GM12878 (cell line): ENCODE results near the gene NOC4L. TPM values are rescaled to one million over a fixed set of nuclear protein-coding genes. Genes with fewer than 3 reads are reported as not detected.

Experiments
- ATAC-seq: fragments of 200-7000 bp; cut with Tn5 transposase; 3 replicates; pipeline ENCODE4 v1.9.1; 2020; ENCODE audit warnings: mild to moderate bottlenecking, moderate library complexity
- BruUV-seq: library from RNA; stranded (reverse); fragments of 400-500 nt; replicated peaks from 2 replicates; lab custom pipeline; 2021; lab: Mats Ljungman, UMichigan
- CTCF ChIA-PET: fragments of 300-600 bp; sonication (Branson Sonifier 250); formaldehyde crosslinking; extraction: SDS; loops from one replicate; lab custom pipeline; 2021; ENCODE audit warnings: inconsistent platforms; lab: Yijun Ruan, JAX
- POLR2A ChIA-PET: fragments of 350-600 bp; formaldehyde crosslinking; extraction: SDS; loops from one replicate; lab custom pipeline; 2021; ENCODE audit warnings: inconsistent platforms; lab: Charles Lee
- RAD21 ChIA-PET: fragments of 300-600 bp; sonication (Branson Sonifier 250); formaldehyde crosslinking; loops from one replicate; lab custom pipeline; 2023; ENCODE audit warnings: antibody characterized with exemption; ENCODE audit not compliant: unreplicated experiment; lab: Charles Lee
- SMC1A ChIA-PET: fragments of 300-600 bp; sonication (Branson Sonifier 250); formaldehyde crosslinking; loops from one replicate; lab custom pipeline; 2023; ENCODE audit not compliant: unreplicated experiment, uncharacterized antibody; lab: Charles Lee
- DNase-seq: peaks from one replicate; pipeline ENCODE4 v3.0.0-alpha.2; 2011; ENCODE audit warnings: low read depth, low spot score
- FAIRE-seq: peaks from 3 replicates; lab custom pipeline; 2011; peaks lifted over from hg19 to GRCh38; lab: Jason Lieb, UNC
- H2AFZ ChIP-seq: 2 replicates; pipeline ENCODE4 v1.6.0; 2011; ENCODE audit warnings: low read depth, low read length, control low read depth; ENCODE audit not compliant: control insufficient read depth
- H3K27ac ChIP-seq: 2 replicates; pipeline ENCODE4 v1.5.1; 2011; ENCODE audit warnings: control low read depth; ENCODE audit not compliant: control insufficient read depth, insufficient read depth
- H3K27me3 ChIP-seq, 2 experiments: replicated peaks in 1 of 2; 2 replicates each; pipeline versions ENCODE4 v1.6.0 to v1.6.1; 2011; ENCODE audit warnings: low read length in 1 of 2; ENCODE audit not compliant: control insufficient read depth in 2 of 2, insufficient read depth in 2 of 2
- H3K36me3 ChIP-seq, 2 experiments: 2 replicates each; pipeline ENCODE4 v1.5.1; 2011; ENCODE audit warnings: low read length in 1 of 2; ENCODE audit not compliant: control insufficient read depth in 2 of 2, insufficient read depth in 2 of 2
- H3K4me1 ChIP-seq: 2 replicates; pipeline ENCODE4 v1.6.1; 2011; ENCODE audit warnings: mild to moderate bottlenecking, low read length, moderate library complexity, mixed read lengths; ENCODE audit not compliant: control insufficient read depth, insufficient read depth
- H3K4me2 ChIP-seq: 2 replicates; pipeline ENCODE4 v1.6.0; 2011; ENCODE audit warnings: control low read depth; ENCODE audit not compliant: control insufficient read depth, insufficient read depth
- H3K4me3 ChIP-seq: fragments of 200-600 bp; sonication (generic); 2 replicates; pipeline ENCODE4 v1.5.1; 2016
- H3K79me2 ChIP-seq: 2 replicates; pipeline ENCODE4 v1.6.0; 2011; ENCODE audit warnings: low read length; ENCODE audit not compliant: control insufficient read depth, insufficient read depth
- H3K9ac ChIP-seq: 2 replicates; pipeline ENCODE4 v1.8.0; 2011; ENCODE audit warnings: low read length, control low read depth, mixed read lengths; ENCODE audit not compliant: control insufficient read depth, insufficient read depth
- H3K9me3 ChIP-seq: replicated peaks from 3 replicates; pipeline ENCODE4 v1.5.1; 2011; ENCODE audit warnings: mild to moderate bottlenecking, low read length; ENCODE audit not compliant: control insufficient read depth, insufficient read depth
- H4K20me1 ChIP-seq: 2 replicates; pipeline ENCODE4 v1.6.0; 2011; ENCODE audit not compliant: control insufficient read depth, insufficient read depth
- BHLHE40 ChIP-seq, 2 experiments: fragments of 450-650 bp in 1 of 2; IDR thresholded peaks; 2 replicates each; pipeline ENCODE4 v1.6.1; 2011 to 2017; ENCODE audit warnings: low read depth in 2 of 2, borderline replicate concordance in 1 of 2, improper control_type of control experiment in 1 of 2, low read length in 1 of 2, mild to moderate bottlenecking in 1 of 2
- BRCA1 ChIP-seq: IDR thresholded peaks from 2 replicates; pipeline ENCODE4 v1.6.1; 2011; ENCODE audit warnings: low read depth, low read length, improper control_type of control experiment
- CBX3 ChIP-seq: fragments of 200-600 bp; sonication (generic); IDR thresholded peaks from 2 replicates; pipeline ENCODE4 v1.6.1; 2016; ENCODE audit warnings: low read depth, borderline replicate concordance
- GABPA ChIP-seq: IDR thresholded peaks from 2 replicates; pipeline ENCODE4 v1.6.1; 2014; ENCODE audit warnings: antibody characterized with exemption, low read depth, mild to moderate bottlenecking, inconsistent platforms
- KAT2A ChIP-seq: conservative IDR thresholded peaks from 2 replicates; pipeline ENCODE4 v1.6.1; 2011; ENCODE audit warnings: low read depth, low read length; ENCODE audit not compliant: control insufficient read depth
- NFYA ChIP-seq: IDR thresholded peaks from 2 replicates; pipeline ENCODE4 v1.6.1; 2011; ENCODE audit warnings: low read depth, mild to moderate bottlenecking, low read length, improper control_type of control experiment, borderline replicate concordance
- SREBF1 ChIP-seq: IDR thresholded peaks from 2 replicates; pipeline ENCODE4 v1.6.1; 2012; ENCODE audit warnings: mild to moderate bottlenecking, low read length
- ZNF217 ChIP-seq: fragments of 450-650 bp; IDR thresholded peaks from 2 replicates; pipeline ENCODE4 v1.6.1; 2017; ENCODE audit warnings: antibody characterized with exemption, mild to moderate bottlenecking
- WGBS: methylation state at CpG from one replicate; pipeline ENCODE4 v1.1.6; 2016; ENCODE audit warnings: low lambda C conversion rate; ENCODE audit not compliant: insufficient replicate concordance, insufficient coverage; ENCODE audit errors: missing lambda C conversion rate; 5-methylcytosine and 5-hydroxymethylcytosine counted together
- in situ Hi-C: fragments of 300-500 bp; cut with MboI; formaldehyde crosslinking; loops from 9 replicates; pipeline ENCODE4 v1.14.3; 2018; ENCODE audit warnings: mixed read lengths
- intact Hi-C: fragments of 100-400 bp; cut with micrococcal nuclease; formaldehyde crosslinking; loops from one replicate; pipeline ENCODE4 v1.14.2; 2022; ENCODE audit not compliant: unreplicated experiment
- polyA plus RNA-seq, 11 experiments: library from polyadenylated mRNA; depleted of rRNA in 4 of 11; unstranded in 6 of 11; stranded (reverse) in 5 of 11; fragments of >200 nt; fragmentation: Nextera tagmentation in 4 of 11; fragmentation: Illumina TruSeq in 1 of 11; extraction: Ambion mirVana in 4 of 11; extraction: Trizol in 1 of 11; gene quantifications; 1 replicate in 1 of 11; 2 replicates in 10 of 11; pipeline versions ENCODE4 v1.2.1 to v1.2.3, GENCODE V29; 2011 to 2016; ENCODE audit warnings: inconsistent platforms in 2 of 11, missing spikeins in 2 of 11, low read depth in 1 of 11
- total RNA-seq, 4 experiments: library from RNA; depleted of rRNA in 3 of 4; stranded (reverse); fragments of >200 nt in 3 of 4; fragmentation: Illumina TruSeq in 1 of 4; extraction: Trizol in 1 of 4; gene quantifications; 2 replicates each; pipeline versions ENCODE4 v1.2.1 to v1.2.3, GENCODE V29; 2013 to 2021
- TF ChIP-seq, protein P1 (sequence below): fragments of 450-650 bp; IDR thresholded peaks from 2 replicates; pipeline ENCODE4 v1.6.1; 2017; ENCODE audit warnings: mild to moderate bottlenecking, moderate library complexity
- TF ChIP-seq, protein P2 (sequence below): fragments of 450-650 bp; formaldehyde crosslinking; IDR thresholded peaks from 2 replicates; pipeline ENCODE4 v1.4.0; 2020; ENCODE audit warnings: mild to moderate bottlenecking, moderate library complexity

NOC4L gene
- total and polyA plus RNA-seq, 10 of the 15 experiments (the other 5 are each of a cell fraction or from before 2014, with no cell fraction given): 0.72 to 68.2 (median 15.2) TPM

DNA sequence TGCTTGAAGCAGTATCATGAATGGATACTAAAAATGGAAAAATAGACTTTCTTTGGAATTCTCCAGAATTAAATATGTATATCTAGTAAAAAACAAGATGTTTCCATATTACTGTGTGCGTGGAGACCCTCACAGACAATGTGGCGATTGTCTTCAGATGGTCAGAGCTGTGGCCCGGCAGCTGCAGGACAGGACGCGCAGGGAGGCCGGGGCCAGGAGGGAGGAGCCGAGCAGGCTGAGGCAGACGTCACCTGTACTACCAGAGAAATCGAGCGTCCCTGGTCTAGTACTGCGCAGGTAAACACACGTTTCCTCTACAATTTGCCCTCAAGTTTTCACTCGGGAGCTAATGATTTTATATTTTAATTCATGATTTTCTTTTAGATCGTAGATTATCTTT lies 23.0 kb upstream of the NOC4L start:
- Histone ChIP-seq H3K27ac (no peak overlapping the region), H3K27me3 (no peaks in the 10 kb centered on the region), H3K79me2 (no peaks in the 10 kb centered on the region), H3K4me2 (no peak overlapping the region), H3K36me3 (peaks cover 0 to 3% of the 10 kb centered on the region in 2 experiments; a peak in 3 of 4 replicates), H3K4me1 (no peaks in the 10 kb centered on the region), H2AFZ (no peak overlapping the region), H3K9ac (no peak overlapping the region), H4K20me1 (no peaks in the 10 kb centered on the region), H3K9me3 (no peaks in the 10 kb centered on the region), H3K4me3 (no peak overlapping the region)
- DNase-seq (no peak), FAIRE-seq (no peak), ATAC-seq (no peak)
- no TSS peak for BruUV-seq
- ChIA-PET RAD21 (no interaction called here), CTCF (no interaction called here), POLR2A (no interaction called here), SMC1A (no interaction called here)
- intact Hi-C loops (no loop called here), in situ Hi-C loops (no loop called here)
- 98% methylated on average over 14 of the region's 14 CpGs for WGBS
- no peak for TF ChIP-seq ZNF217
- TF ChIP-seq CBX3: no peak
- no peak for TF ChIP-seq GABPA
- TF ChIP-seq, protein P1, sequence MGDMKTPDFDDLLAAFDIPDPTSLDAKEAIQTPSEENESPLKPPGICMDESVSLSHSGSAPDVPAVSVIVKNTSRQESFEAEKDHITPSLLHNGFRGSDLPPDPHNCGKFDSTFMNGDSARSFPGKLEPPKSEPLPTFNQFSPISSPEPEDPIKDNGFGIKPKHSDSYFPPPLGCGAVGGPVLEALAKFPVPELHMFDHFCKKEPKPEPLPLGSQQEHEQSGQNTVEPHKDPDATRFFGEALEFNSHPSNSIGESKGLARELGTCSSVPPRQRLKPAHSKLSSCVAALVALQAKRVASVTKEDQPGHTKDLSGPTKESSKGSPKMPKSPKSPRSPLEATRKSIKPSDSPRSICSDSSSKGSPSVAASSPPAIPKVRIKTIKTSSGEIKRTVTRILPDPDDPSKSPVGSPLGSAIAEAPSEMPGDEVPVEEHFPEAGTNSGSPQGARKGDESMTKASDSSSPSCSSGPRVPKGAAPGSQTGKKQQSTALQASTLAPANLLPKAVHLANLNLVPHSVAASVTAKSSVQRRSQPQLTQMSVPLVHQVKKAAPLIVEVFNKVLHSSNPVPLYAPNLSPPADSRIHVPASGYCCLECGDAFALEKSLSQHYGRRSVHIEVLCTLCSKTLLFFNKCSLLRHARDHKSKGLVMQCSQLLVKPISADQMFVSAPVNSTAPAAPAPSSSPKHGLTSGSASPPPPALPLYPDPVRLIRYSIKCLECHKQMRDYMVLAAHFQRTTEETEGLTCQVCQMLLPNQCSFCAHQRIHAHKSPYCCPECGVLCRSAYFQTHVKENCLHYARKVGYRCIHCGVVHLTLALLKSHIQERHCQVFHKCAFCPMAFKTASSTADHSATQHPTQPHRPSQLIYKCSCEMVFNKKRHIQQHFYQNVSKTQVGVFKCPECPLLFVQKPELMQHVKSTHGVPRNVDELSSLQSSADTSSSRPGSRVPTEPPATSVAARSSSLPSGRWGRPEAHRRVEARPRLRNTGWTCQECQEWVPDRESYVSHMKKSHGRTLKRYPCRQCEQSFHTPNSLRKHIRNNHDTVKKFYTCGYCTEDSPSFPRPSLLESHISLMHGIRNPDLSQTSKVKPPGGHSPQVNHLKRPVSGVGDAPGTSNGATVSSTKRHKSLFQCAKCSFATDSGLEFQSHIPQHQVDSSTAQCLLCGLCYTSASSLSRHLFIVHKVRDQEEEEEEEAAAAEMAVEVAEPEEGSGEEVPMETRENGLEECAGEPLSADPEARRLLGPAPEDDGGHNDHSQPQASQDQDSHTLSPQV: no peak
- TF ChIP-seq BHLHE40 (IDR thresholded peaks at IDR 0.05; ENCODE audit: borderline replicate concordance in 1 of 2, low read depth in 2 of 2, low read length in 1 of 2): no peak
- TF ChIP-seq NFYA: no peak
- TF ChIP-seq KAT2A: no peak
- TF ChIP-seq, protein P2, sequence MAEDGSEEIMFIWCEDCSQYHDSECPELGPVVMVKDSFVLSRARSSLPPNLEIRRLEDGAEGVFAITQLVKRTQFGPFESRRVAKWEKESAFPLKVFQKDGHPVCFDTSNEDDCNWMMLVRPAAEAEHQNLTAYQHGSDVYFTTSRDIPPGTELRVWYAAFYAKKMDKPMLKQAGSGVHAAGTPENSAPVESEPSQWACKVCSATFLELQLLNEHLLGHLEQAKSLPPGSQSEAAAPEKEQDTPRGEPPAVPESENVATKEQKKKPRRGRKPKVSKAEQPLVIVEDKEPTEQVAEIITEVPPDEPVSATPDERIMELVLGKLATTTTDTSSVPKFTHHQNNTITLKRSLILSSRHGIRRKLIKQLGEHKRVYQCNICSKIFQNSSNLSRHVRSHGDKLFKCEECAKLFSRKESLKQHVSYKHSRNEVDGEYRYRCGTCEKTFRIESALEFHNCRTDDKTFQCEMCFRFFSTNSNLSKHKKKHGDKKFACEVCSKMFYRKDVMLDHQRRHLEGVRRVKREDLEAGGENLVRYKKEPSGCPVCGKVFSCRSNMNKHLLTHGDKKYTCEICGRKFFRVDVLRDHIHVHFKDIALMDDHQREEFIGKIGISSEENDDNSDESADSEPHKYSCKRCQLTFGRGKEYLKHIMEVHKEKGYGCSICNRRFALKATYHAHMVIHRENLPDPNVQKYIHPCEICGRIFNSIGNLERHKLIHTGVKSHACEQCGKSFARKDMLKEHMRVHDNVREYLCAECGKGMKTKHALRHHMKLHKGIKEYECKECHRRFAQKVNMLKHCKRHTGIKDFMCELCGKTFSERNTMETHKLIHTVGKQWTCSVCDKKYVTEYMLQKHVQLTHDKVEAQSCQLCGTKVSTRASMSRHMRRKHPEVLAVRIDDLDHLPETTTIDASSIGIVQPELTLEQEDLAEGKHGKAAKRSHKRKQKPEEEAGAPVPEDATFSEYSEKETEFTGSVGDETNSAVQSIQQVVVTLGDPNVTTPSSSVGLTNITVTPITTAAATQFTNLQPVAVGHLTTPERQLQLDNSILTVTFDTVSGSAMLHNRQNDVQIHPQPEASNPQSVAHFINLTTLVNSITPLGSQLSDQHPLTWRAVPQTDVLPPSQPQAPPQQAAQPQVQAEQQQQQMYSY (CRISPR knock-in tag): no peak
- TF ChIP-seq BRCA1: no peak
- no peak for TF ChIP-seq SREBF1
